Stimulated activated naive CD8-positive, alpha-beta T cell treated with anti-CD3 and anti-CD28 coated beads, Interleukin-15, Interleukin-2, amounts not matched to agents 100 ng/mL and 50 ng/mL, for 24 hours (primary cell): ENCODE data around the gene ENHO.
"Not testable (repeated sequence)": the region's sequence is repeated elsewhere in the genome, so short reads cannot be mapped to it uniquely, and the experiment has no call there.

Source experiments
- H3K27ac Mint-ChIP-seq: one replicate; pipeline ENCODE4 v1.8.0; 2021; ENCODE audit warnings: mild to moderate bottlenecking, mixed read lengths
- H3K27me3 Mint-ChIP-seq: one replicate; pipeline ENCODE4 v1.8.0; 2021; ENCODE audit warnings: mixed read lengths
- H3K36me3 Mint-ChIP-seq: one replicate; pipeline ENCODE4 v1.8.0; 2021; ENCODE audit warnings: low read depth, mixed read lengths
- H3K4me1 Mint-ChIP-seq: one replicate; pipeline ENCODE4 v1.8.0; 2021; ENCODE audit warnings: low read depth, mixed read lengths
- H3K4me3 Mint-ChIP-seq: one replicate; pipeline ENCODE4 v1.8.0; 2021; ENCODE audit warnings: mild to moderate bottlenecking, mixed read lengths
- H3K9me3 Mint-ChIP-seq: one replicate; pipeline ENCODE4 v1.8.0; 2021; ENCODE audit warnings: mixed read lengths

The ENHO gene

GRCh38 chr9:34496149-34496712 lies 26.6 kb downstream of the ENHO start:
- no peaks in the 10 kb centered on the region for H3K9me3 Mint-ChIP-seq
- no peak overlapping the region for H3K27ac Mint-ChIP-seq
- H3K36me3 Mint-ChIP-seq, result no peaks in the 10 kb centered on the region
- H3K27me3 Mint-ChIP-seq, result peaks cover 23% of the 10 kb centered on the region
- H3K4me1 Mint-ChIP-seq, result peaks cover 4% of the 10 kb centered on the region
- no peak overlapping the region for H3K4me3 Mint-ChIP-seq

GRCh38 chr9:34493972-34494535 lies 28.7 kb downstream of the ENHO start:
- no peaks in the 10 kb centered on the region for H3K9me3 Mint-ChIP-seq
- no peaks in the 10 kb centered on the region for H3K4me1 Mint-ChIP-seq
- no peak overlapping the region for H3K4me3 Mint-ChIP-seq
- peaks cover 15% of the 10 kb centered on the region for H3K27me3 Mint-ChIP-seq
- H3K36me3 Mint-ChIP-seq, result no peaks in the 10 kb centered on the region
- no peak overlapping the region for H3K27ac Mint-ChIP-seq

- Mint-ChIP-seq H3K9me3 (no peaks in the 10 kb centered on the region), H3K4me3 (no peak overlapping the region), H3K27me3 (peaks cover 30% of the 10 kb centered on the region), H3K36me3 (no peaks in the 10 kb centered on the region), H3K27ac (no peak overlapping the region), H3K4me1 (no peaks in the 10 kb centered on the region)
Measured at GRCh38 chr9:34492051-34492450, 30.7 kb downstream of the ENHO start.

GRCh38 chr9:34491596-34491995 lies 31.2 kb downstream of the ENHO start:
- Mint-ChIP-seq H3K9me3 (no peaks in the 10 kb centered on the region), H3K27ac (no peak overlapping the region), H3K27me3 (peaks cover 32% of the 10 kb centered on the region), H3K4me1 (no peaks in the 10 kb centered on the region), H3K36me3 (no peaks in the 10 kb centered on the region), H3K4me3 (no peak overlapping the region)

- no peaks in the 10 kb centered on the region for H3K9me3 Mint-ChIP-seq
- no peaks in the 10 kb centered on the region for H3K4me1 Mint-ChIP-seq
- no peak overlapping the region for H3K4me3 Mint-ChIP-seq
- no peaks in the 10 kb centered on the region for H3K36me3 Mint-ChIP-seq
- H3K27me3 Mint-ChIP-seq, result peaks cover 33% of the 10 kb centered on the region
- H3K27ac Mint-ChIP-seq, result no peak overlapping the region
Measured at GRCh38 chr9:34490760-34491159, 32.0 kb downstream of the ENHO start.

- peaks cover 33% of the 10 kb centered on the region for H3K27me3 Mint-ChIP-seq
- no peaks in the 10 kb centered on the region for H3K9me3 Mint-ChIP-seq
- H3K36me3 Mint-ChIP-seq, result no peaks in the 10 kb centered on the region
- H3K4me3 Mint-ChIP-seq, result no peak overlapping the region
- H3K27ac Mint-ChIP-seq, result no peak overlapping the region
- no peaks in the 10 kb centered on the region for H3K4me1 Mint-ChIP-seq
Measured at GRCh38 chr9:34490360-34490759, 32.4 kb downstream of the ENHO start.

- H3K27ac Mint-ChIP-seq, result no peak overlapping the region
- H3K36me3 Mint-ChIP-seq, result no peaks in the 10 kb centered on the region
- H3K4me1 Mint-ChIP-seq, result no peaks in the 10 kb centered on the region
- H3K27me3 Mint-ChIP-seq, result peaks cover 26% of the 10 kb centered on the region
- H3K9me3 Mint-ChIP-seq, result no peaks in the 10 kb centered on the region
- H3K4me3 Mint-ChIP-seq, result no peak overlapping the region
Measured at GRCh38 chr9:34486572-34486971, 36.2 kb downstream of the ENHO start.

- no peaks in the 10 kb centered on the region for H3K36me3 Mint-ChIP-seq
- peaks cover 25% of the 10 kb centered on the region for H3K27me3 Mint-ChIP-seq
- no peaks in the 10 kb centered on the region for H3K9me3 Mint-ChIP-seq
- no peak overlapping the region for H3K27ac Mint-ChIP-seq
- no peak overlapping the region for H3K4me3 Mint-ChIP-seq
- H3K4me1 Mint-ChIP-seq, result no peaks in the 10 kb centered on the region
Measured at GRCh38 chr9:34485822-34486221, 37.0 kb downstream of the ENHO start.

- Mint-ChIP-seq H3K27ac (no peak overlapping the region), H3K4me3 (no peak overlapping the region), H3K4me1 (no peaks in the 10 kb centered on the region), H3K9me3 (no peaks in the 10 kb centered on the region), H3K27me3 (peaks cover 27% of the 10 kb centered on the region), H3K36me3 (no peaks in the 10 kb centered on the region)
Measured at GRCh38 chr9:34484678-34485077, 38.1 kb downstream of the ENHO start.

- peaks cover 16% of the 10 kb centered on the region for H3K27me3 Mint-ChIP-seq
- H3K4me1 Mint-ChIP-seq, H3K9me3 Mint-ChIP-seq, H3K36me3 Mint-ChIP-seq, H3K4me3 Mint-ChIP-seq, H3K27ac Mint-ChIP-seq: not testable (repeated sequence)
Measured at GRCh38 chr9:34482746-34483145, 40.0 kb downstream of the ENHO start.

GRCh38 chr9:34481620-34482019 lies 41.2 kb downstream of the ENHO start:
- H3K27me3 Mint-ChIP-seq, result peaks cover 11% of the 10 kb centered on the region
- H3K9me3 Mint-ChIP-seq, H3K4me1 Mint-ChIP-seq, H3K36me3 Mint-ChIP-seq, H3K27ac Mint-ChIP-seq, H3K4me3 Mint-ChIP-seq: not testable (repeated sequence)

- H3K4me1 Mint-ChIP-seq, result no peaks in the 10 kb centered on the region
- H3K4me3 Mint-ChIP-seq, result no peak overlapping the region
- no peak overlapping the region for H3K27ac Mint-ChIP-seq
- no peaks in the 10 kb centered on the region for H3K9me3 Mint-ChIP-seq
- H3K36me3 Mint-ChIP-seq, result no peaks in the 10 kb centered on the region
- H3K27me3 Mint-ChIP-seq, result peaks cover 16% of the 10 kb centered on the region
Measured at GRCh38 chr9:34479431-34479866, 43.3 kb downstream of the ENHO start.

GRCh38 chr9:34477541-34477940 lies 45.2 kb downstream of the ENHO start:
- Mint-ChIP-seq H3K4me3 (no peak overlapping the region), H3K4me1 (no peaks in the 10 kb centered on the region), H3K27ac (no peak overlapping the region), H3K27me3 (peaks cover 16% of the 10 kb centered on the region), H3K36me3 (no peaks in the 10 kb centered on the region), H3K9me3 (no peaks in the 10 kb centered on the region)

- Mint-ChIP-seq H3K9me3 (no peaks in the 10 kb centered on the region), H3K4me1 (no peaks in the 10 kb centered on the region), H3K4me3 (no peak overlapping the region), H3K27me3 (peaks cover 11% of the 10 kb centered on the region), H3K36me3 (no peaks in the 10 kb centered on the region), H3K27ac (no peak overlapping the region)
Measured at GRCh38 chr9:34475097-34475496, 47.7 kb downstream of the ENHO start.
